ENCODE data around the gene TTLL1. TPM values are rescaled to one million over a fixed set of nuclear protein-coding genes. Genes with fewer than 3 reads are reported as not detected.
A peak's percentile ranks its signal among the peaks of the same experiment; 100 is the strongest.

Gene TTLL1
- total and polyA plus RNA-seq, 2 experiments from 2014 or later, result 5.5 to 6.8 TPM

DNA sequence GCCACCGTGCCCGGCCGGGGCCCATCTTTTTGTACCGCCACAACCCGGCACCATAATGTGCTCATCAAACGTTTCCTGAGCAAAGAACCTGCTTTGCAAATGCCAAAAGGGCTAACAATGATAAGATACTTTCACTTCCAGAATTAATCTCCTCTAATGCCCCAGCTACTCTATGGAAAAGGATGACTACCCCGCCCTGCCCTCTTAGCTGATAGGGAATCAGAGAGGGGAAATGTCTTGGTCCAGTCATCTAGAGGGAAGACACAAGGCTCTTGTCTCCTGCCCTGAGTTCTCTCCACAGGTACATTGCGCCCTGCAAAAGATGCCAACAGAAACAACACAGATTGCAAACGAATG, 586 bp downstream of the TTLL1 start:
- no peak for DNase-seq (ENCODE audit: low spot score)
- peak; percentile 5 for ATAC-seq
- Histone ChIP-seq H3K4me1 (ENCODE audit: insufficient read depth) (no peaks in the 10 kb centered on the region), H3K79me2 (replicated peaks; ENCODE audit: insufficient read depth) (no peaks in the 10 kb centered on the region), H3K36me3 (ENCODE audit: insufficient read depth) (no peaks in the 10 kb centered on the region; the same call in 1 of the 2 replicates), H3K4me2 (peak overlapping the region; percentile 84), H3K27ac (ENCODE audit: low read depth) (peak overlapping the region; percentile 28; the same call in 1 of the 2 replicates), H3K27me3 (ENCODE audit: insufficient read depth) (no peaks in the 10 kb centered on the region), H4K20me1 (replicated peaks; ENCODE audit: insufficient read depth) (no peaks in the 10 kb centered on the region), H3K4me3 (peak overlapping the region; percentile 70), H3K9me2 (ENCODE audit: insufficient read depth) (no peaks in the 10 kb centered on the region), H3F3A (replicated peaks; ENCODE audit: low read depth) (0 out of 2 replicates have a peak, but pooled peaks cover 5% of the 10 kb centered on the region), H2AFZ (peak overlapping the region; percentile 80)
- no peaks in the 10 kb centered on the region for H3K27me3 Mint-ChIP-seq (ENCODE audit: insufficient read depth, low read depth, poor library complexity)
- no peaks in the 10 kb centered on the region for H3K9me3 Mint-ChIP-seq
- peak overlapping the region; percentile 32; the same call in 1 of the 2 replicates for H3K27ac Mint-ChIP-seq
- no peak for TF ChIP-seq JUNB (IDR thresholded peaks at IDR 0.05; ENCODE audit: unreplicated experiment)
- no peak for TF ChIP-seq EZH2phosphoT487 (IDR thresholded peaks at IDR 0.05; ENCODE audit: unreplicated experiment)
- TF ChIP-seq POLR2AphosphoS5 (IDR thresholded peaks at IDR 0.05; ENCODE audit: low read depth), result no peak
- TF ChIP-seq, protein P1, sequence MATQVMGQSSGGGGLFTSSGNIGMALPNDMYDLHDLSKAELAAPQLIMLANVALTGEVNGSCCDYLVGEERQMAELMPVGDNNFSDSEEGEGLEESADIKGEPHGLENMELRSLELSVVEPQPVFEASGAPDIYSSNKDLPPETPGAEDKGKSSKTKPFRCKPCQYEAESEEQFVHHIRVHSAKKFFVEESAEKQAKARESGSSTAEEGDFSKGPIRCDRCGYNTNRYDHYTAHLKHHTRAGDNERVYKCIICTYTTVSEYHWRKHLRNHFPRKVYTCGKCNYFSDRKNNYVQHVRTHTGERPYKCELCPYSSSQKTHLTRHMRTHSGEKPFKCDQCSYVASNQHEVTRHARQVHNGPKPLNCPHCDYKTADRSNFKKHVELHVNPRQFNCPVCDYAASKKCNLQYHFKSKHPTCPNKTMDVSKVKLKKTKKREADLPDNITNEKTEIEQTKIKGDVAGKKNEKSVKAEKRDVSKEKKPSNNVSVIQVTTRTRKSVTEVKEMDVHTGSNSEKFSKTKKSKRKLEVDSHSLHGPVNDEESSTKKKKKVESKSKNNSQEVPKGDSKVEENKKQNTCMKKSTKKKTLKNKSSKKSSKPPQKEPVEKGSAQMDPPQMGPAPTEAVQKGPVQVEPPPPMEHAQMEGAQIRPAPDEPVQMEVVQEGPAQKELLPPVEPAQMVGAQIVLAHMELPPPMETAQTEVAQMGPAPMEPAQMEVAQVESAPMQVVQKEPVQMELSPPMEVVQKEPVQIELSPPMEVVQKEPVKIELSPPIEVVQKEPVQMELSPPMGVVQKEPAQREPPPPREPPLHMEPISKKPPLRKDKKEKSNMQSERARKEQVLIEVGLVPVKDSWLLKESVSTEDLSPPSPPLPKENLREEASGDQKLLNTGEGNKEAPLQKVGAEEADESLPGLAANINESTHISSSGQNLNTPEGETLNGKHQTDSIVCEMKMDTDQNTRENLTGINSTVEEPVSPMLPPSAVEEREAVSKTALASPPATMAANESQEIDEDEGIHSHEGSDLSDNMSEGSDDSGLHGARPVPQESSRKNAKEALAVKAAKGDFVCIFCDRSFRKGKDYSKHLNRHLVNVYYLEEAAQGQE (IDR thresholded peaks at IDR 0.05; ENCODE audit: unreplicated experiment), result no peak
- TF ChIP-seq EZH2 (IDR thresholded peaks at IDR 0.05; ENCODE audit: low read depth, unreplicated experiment), result no peak
- TF ChIP-seq, protein P2, sequence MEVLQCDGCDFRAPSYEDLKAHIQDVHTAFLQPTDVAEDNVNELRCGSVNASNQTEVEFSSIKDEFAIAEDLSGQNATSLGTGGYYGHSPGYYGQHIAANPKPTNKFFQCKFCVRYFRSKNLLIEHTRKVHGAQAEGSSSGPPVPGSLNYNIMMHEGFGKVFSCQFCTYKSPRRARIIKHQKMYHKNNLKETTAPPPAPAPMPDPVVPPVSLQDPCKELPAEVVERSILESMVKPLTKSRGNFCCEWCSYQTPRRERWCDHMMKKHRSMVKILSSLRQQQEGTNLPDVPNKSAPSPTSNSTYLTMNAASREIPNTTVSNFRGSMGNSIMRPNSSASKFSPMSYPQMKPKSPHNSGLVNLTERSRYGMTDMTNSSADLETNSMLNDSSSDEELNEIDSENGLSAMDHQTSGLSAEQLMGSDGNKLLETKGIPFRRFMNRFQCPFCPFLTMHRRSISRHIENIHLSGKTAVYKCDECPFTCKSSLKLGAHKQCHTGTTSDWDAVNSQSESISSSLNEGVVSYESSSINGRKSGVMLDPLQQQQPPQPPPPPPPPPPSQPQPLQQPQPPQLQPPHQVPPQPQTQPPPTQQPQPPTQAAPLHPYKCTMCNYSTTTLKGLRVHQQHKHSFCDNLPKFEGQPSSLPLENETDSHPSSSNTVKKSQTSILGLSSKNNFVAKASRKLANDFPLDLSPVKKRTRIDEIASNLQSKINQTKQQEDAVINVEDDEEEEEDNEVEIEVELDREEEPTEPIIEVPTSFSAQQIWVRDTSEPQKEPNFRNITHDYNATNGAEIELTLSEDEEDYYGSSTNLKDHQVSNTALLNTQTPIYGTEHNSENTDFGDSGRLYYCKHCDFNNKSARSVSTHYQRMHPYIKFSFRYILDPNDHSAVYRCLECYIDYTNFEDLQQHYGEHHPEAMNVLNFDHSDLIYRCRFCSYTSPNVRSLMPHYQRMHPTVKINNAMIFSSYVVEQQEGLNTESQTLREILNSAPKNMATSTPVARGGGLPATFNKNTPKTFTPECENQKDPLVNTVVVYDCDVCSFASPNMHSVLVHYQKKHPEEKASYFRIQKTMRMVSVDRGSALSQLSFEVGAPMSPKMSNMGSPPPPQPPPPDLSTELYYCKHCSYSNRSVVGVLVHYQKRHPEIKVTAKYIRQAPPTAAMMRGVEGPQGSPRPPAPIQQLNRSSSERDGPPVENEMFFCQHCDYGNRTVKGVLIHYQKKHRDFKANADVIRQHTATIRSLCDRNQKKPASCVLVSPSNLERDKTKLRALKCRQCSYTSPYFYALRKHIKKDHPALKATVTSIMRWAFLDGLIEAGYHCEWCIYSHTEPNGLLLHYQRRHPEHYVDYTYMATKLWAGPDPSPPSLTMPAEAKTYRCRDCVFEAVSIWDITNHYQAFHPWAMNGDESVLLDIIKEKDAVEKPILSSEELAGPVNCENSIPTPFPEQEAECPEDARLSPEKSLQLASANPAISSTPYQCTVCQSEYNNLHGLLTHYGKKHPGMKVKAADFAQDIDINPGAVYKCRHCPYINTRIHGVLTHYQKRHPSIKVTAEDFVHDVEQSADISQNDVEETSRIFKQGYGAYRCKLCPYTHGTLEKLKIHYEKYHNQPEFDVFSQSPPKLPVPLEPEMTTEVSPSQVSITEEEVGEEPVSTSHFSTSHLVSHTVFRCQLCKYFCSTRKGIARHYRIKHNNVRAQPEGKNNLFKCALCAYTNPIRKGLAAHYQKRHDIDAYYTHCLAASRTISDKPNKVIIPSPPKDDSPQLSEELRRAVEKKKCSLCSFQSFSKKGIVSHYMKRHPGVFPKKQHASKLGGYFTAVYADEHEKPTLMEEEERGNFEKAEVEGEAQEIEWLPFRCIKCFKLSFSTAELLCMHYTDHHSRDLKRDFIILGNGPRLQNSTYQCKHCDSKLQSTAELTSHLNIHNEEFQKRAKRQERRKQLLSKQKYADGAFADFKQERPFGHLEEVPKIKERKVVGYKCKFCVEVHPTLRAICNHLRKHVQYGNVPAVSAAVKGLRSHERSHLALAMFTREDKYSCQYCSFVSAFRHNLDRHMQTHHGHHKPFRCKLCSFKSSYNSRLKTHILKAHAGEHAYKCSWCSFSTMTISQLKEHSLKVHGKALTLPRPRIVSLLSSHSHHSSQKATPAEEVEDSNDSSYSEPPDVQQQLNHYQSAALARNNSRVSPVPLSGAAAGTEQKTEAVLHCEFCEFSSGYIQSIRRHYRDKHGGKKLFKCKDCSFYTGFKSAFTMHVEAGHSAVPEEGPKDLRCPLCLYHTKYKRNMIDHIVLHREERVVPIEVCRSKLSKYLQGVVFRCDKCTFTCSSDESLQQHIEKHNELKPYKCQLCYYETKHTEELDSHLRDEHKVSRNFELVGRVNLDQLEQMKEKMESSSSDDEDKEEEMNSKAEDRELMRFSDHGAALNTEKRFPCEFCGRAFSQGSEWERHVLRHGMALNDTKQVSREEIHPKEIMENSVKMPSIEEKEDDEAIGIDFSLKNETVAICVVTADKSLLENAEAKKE (CRISPR knock-in tag; IDR thresholded peaks at IDR 0.05), result no peak
- TF ChIP-seq CREB1 (CRISPR knock-in tag; IDR thresholded peaks at IDR 0.05; ENCODE audit: low read depth), result no peak
- TF ChIP-seq, protein P3, sequence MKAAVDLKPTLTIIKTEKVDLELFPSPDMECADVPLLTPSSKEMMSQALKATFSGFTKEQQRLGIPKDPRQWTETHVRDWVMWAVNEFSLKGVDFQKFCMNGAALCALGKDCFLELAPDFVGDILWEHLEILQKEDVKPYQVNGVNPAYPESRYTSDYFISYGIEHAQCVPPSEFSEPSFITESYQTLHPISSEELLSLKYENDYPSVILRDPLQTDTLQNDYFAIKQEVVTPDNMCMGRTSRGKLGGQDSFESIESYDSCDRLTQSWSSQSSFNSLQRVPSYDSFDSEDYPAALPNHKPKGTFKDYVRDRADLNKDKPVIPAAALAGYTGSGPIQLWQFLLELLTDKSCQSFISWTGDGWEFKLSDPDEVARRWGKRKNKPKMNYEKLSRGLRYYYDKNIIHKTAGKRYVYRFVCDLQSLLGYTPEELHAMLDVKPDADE (IDR thresholded peaks at IDR 0.05), result no peak
- TF ChIP-seq, protein P4, sequence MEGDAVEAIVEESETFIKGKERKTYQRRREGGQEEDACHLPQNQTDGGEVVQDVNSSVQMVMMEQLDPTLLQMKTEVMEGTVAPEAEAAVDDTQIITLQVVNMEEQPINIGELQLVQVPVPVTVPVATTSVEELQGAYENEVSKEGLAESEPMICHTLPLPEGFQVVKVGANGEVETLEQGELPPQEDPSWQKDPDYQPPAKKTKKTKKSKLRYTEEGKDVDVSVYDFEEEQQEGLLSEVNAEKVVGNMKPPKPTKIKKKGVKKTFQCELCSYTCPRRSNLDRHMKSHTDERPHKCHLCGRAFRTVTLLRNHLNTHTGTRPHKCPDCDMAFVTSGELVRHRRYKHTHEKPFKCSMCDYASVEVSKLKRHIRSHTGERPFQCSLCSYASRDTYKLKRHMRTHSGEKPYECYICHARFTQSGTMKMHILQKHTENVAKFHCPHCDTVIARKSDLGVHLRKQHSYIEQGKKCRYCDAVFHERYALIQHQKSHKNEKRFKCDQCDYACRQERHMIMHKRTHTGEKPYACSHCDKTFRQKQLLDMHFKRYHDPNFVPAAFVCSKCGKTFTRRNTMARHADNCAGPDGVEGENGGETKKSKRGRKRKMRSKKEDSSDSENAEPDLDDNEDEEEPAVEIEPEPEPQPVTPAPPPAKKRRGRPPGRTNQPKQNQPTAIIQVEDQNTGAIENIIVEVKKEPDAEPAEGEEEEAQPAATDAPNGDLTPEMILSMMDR (conservative IDR thresholded peaks at IDR 0.05; ENCODE audit: low read depth in 2 of 2), result no peak
- no peak for TF ChIP-seq STAT1 (IDR thresholded peaks at IDR 0.05; ENCODE audit: unreplicated experiment)
- TF ChIP-seq NANOG (IDR thresholded peaks at IDR 0.05; ENCODE audit: borderline replicate concordance), result no peak
- H3K4me1 Mint-ChIP-seq, result no peaks in the 10 kb centered on the region
- H3K36me3 Mint-ChIP-seq (ENCODE audit: low read depth), result peaks cover 4% of the 10 kb centered on the region; the same call in 1 of the 3 replicates
- peak overlapping the region; percentile 84 for H3K4me3 Mint-ChIP-seq

Measured in GM23338 (cell line).